Type B pancreatic cell (in vitro differentiated cells): ENCODE results near the gene GCNT1. TPM values are rescaled to one million over a fixed set of nuclear protein-coding genes. Genes with fewer than 3 reads are reported as not detected.
"Not testable (repeated sequence)": the region's sequence is repeated elsewhere in the genome, so short reads cannot be mapped to it uniquely, and the experiment has no call there.

Source experiments
- DNase-seq: peaks from one replicate; pipeline ENCODE4 v3.0.0; 2021; ENCODE audit warnings: mixed read lengths; ENCODE audit not compliant: unreplicated experiment; ENCODE audit errors: extremely low spot score
- H3K27ac Mint-ChIP-seq: 2 replicates; pipeline ENCODE4 v1.8.0; 2021; ENCODE audit warnings: mild to moderate bottlenecking, mixed read lengths
- H3K27me3 Mint-ChIP-seq: 2 replicates; pipeline ENCODE4 v1.8.0; 2021; ENCODE audit warnings: mixed read lengths
- H3K36me3 Mint-ChIP-seq: 2 replicates; pipeline ENCODE4 v1.8.0; 2021; ENCODE audit warnings: mixed read lengths
- H3K4me1 Mint-ChIP-seq: one replicate; pipeline ENCODE4 v1.8.0; 2021; ENCODE audit warnings: mixed read lengths; ENCODE audit not compliant: unreplicated experiment
- H3K4me3 Mint-ChIP-seq: 2 replicates; pipeline ENCODE4 v1.8.0; 2021; ENCODE audit warnings: mild to moderate bottlenecking, mixed read lengths
- H3K9me3 Mint-ChIP-seq: 2 replicates; pipeline ENCODE4 v1.8.0; 2021; ENCODE audit warnings: mixed read lengths
- total RNA-seq: library from RNA; stranded (reverse); gene quantifications from 2 replicates; pipeline ENCODE4 v1.2.1, GENCODE V29; 2021; ENCODE audit warnings: low replicate concordance
- TF ChIP-seq, protein P1 (sequence below): fragments of 200-600 bp; sonication (generic); conservative IDR thresholded peaks from 2 replicates; pipeline ENCODE4 v1.5.0; 2021; ENCODE audit warnings: antibody characterized with exemption, mild to moderate bottlenecking

Gene GCNT1
- total RNA-seq, 1 donor from 2014 or later, result 23.8 TPM

DNA sequence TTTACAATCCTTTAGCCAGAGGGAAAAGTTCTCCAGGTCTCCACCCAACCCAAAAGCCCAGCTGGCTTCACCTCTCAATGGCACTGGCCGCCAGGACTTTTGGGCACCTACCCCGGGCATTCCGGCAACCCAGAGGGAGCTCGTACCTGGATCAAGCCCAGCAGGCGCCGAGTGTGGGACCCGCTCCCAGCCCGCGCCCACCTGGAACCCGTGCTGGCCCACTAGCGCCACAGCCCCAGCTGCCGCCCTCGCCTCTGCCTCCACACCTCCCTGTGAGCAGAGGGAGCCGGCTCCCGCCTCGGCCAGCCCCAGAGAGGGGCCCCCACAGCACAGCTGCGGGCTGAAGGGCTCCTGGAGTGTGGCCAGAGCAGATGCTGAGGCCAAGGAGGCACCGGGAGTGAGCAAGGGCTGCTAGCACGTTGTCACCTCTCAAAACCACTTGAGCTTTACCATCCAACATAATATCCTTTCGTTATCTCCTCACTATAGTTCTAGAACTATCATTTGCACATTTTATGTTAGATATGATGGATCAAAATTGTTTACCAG, 69.7 kb downstream of the GCNT1 start:
- TF ChIP-seq, protein P1, sequence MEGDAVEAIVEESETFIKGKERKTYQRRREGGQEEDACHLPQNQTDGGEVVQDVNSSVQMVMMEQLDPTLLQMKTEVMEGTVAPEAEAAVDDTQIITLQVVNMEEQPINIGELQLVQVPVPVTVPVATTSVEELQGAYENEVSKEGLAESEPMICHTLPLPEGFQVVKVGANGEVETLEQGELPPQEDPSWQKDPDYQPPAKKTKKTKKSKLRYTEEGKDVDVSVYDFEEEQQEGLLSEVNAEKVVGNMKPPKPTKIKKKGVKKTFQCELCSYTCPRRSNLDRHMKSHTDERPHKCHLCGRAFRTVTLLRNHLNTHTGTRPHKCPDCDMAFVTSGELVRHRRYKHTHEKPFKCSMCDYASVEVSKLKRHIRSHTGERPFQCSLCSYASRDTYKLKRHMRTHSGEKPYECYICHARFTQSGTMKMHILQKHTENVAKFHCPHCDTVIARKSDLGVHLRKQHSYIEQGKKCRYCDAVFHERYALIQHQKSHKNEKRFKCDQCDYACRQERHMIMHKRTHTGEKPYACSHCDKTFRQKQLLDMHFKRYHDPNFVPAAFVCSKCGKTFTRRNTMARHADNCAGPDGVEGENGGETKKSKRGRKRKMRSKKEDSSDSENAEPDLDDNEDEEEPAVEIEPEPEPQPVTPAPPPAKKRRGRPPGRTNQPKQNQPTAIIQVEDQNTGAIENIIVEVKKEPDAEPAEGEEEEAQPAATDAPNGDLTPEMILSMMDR, result no peak
- H3K27ac Mint-ChIP-seq, result no peak overlapping the region
- H3K9me3 Mint-ChIP-seq, result no peaks in the 10 kb centered on the region
- DNase-seq, result no peak
- no peaks in the 10 kb centered on the region for H3K27me3 Mint-ChIP-seq
- peaks cover 4% of the 10 kb centered on the region for H3K4me1 Mint-ChIP-seq
- H3K36me3 Mint-ChIP-seq, result no peaks in the 10 kb centered on the region
- no peak overlapping the region for H3K4me3 Mint-ChIP-seq

DNA sequence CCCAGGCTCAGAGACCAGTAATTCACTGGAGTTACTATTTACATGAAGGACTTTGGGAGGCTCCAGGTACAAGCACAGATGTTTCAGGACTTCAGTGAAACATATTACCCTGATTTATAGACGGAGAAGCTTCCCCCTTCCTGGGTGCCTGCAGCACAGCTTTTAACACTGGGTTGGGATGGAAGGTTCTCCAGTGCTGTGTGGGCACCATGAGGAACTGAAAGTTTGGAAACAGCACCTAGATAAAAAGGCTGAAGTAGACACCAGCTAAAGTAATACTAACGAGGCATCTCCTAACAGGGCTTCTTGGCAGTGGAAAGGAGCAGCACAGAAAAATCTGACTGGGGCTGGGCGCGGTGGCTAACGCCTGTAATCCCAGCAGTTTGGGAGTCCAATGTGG, 70.7 kb downstream of the GCNT1 start:
- Mint-ChIP-seq H3K4me1 (peaks cover 4% of the 10 kb centered on the region), H3K4me3 (no peak overlapping the region), H3K9me3 (no peaks in the 10 kb centered on the region), H3K27me3 (no peaks in the 10 kb centered on the region), H3K27ac (no peak overlapping the region), H3K36me3 (no peaks in the 10 kb centered on the region)
- TF ChIP-seq, protein P1, result no peak
- DNase-seq, result no peak

DNA sequence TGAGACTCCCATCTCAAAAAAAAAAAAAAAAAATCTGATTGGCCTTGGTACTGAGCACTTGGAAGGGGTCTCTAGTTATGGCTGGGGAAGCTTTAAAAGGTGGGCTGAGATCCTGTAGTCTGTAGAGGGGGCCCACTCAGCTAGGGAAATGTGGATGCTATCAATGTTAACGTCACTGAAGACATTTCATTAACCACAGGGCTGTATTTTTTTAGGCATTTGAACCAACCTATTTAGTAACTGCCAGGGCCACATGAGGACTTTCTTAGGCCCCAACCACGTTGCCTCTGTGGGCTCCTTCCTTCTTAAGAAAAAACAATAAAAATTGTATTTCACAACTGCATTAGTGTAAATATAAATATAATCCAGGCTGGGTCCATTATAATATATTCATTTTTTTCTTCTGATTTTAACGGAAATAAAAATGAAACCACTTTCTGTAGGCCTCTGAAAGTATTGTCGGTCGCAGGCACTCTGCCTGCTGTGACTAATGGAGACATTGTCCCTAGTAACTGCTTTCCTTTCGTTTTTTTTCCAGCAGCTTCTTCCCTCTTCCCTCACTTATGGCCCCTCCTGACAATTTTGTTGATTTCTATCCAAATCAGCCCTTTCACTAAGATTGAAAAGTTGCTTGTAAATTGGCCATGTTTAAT, 71.6 kb downstream of the GCNT1 start:
- H3K4me3 Mint-ChIP-seq, result no peak overlapping the region
- no peak overlapping the region for H3K27ac Mint-ChIP-seq
- TF ChIP-seq, protein P1, result no peak
- H3K9me3 Mint-ChIP-seq, result no peaks in the 10 kb centered on the region
- DNase-seq, result no peak
- H3K36me3 Mint-ChIP-seq, result no peaks in the 10 kb centered on the region
- peaks cover 4% of the 10 kb centered on the region for H3K4me1 Mint-ChIP-seq
- no peaks in the 10 kb centered on the region for H3K27me3 Mint-ChIP-seq

DNA sequence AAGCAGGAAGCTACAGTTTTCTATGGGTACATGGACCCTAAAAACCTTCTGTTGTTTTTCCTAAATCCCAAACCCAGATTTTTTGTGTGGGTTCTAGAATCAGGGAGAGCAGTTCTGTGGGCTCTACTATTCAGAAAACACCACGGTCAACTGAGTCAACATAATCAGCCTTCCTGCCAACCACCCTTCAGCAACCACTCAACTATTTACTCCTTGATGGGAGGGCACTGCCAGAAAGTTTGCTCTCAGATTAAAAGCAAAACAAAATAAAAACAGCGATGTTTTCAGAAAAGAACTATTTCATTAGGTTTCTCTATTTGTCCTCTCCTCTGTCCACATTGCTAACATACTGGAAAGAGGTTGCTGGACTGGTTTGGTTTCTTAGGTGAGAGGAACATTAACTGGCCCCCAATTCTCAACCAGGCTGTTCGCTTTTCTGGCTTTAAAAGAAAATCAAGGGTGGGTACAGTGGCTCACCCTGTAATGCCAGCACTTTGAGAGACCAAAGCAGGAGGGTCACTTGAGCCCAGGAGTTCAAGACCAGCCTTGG, 72.3 kb downstream of the GCNT1 start:
- H3K9me3 Mint-ChIP-seq, result no peaks in the 10 kb centered on the region
- TF ChIP-seq, protein P1, result no peak
- no peak overlapping the region for H3K4me3 Mint-ChIP-seq

DNA sequence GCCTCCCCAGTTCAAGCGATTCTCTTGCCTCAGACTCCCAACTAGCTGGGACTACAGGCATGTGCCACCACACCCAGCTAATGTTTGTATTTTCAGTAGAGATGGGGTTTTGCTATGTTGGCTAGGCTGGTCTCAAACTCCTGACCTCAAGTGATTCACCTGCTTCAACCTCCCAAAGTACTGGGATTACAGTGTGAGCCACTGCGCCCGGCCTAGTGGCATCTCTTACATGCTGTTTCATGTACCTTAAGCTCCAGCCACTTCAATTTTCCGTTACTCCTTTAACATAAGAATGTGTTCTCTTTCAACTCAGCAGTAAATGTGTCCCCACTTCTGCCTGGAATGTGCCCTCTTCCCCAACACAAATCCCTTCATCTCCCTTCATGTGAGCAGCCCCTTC, 73.9 kb downstream of the GCNT1 start:
- not testable (repeated sequence) for H3K27ac Mint-ChIP-seq, H3K4me1 Mint-ChIP-seq, DNase-seq, H3K36me3 Mint-ChIP-seq, H3K27me3 Mint-ChIP-seq, H3K4me3 Mint-ChIP-seq, H3K9me3 Mint-ChIP-seq

More for the DNA sequence above, 72.3 kb downstream of the GCNT1 start:
- Mint-ChIP-seq H3K4me1 (peaks cover 4% of the 10 kb centered on the region), H3K27me3 (no peaks in the 10 kb centered on the region), H3K36me3 (no peaks in the 10 kb centered on the region), H3K27ac (no peak overlapping the region)
- DNase-seq, result no peak

DNA sequence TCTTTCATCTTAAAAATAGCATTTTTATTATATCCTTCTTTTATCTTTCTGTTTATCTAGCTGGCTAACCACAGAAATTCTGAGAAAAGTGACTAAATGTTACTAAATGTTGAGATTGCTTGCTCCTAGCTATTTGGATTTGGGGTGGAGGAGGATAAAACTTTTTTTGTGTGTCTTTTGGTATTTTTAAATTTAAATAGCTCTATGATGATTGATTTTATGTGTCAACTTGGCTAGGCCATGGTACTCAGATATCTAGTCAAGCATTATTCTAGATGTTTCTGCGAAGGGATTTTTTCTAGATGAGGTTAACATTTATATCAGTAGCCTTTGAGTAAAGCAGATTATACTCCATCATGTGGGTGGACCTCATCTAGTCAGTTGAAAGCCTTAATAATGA, 75.0 kb downstream of the GCNT1 start:
- Mint-ChIP-seq H3K27ac (no peak overlapping the region), H3K36me3 (no peaks in the 10 kb centered on the region), H3K9me3 (no peaks in the 10 kb centered on the region), H3K4me1 (peaks cover 4% of the 10 kb centered on the region), H3K4me3 (no peak overlapping the region), H3K27me3 (no peaks in the 10 kb centered on the region)
- TF ChIP-seq, protein P1, result no peak
- no peak for DNase-seq
